ENCODE measurements around the gene SYNGR2. TPM values are rescaled to one million over a fixed set of nuclear protein-coding genes. Genes with fewer than 3 reads are reported as not detected.
A peak's percentile ranks its signal among the peaks of the same experiment; 100 is the strongest.

SYNGR2 gene, protein sequence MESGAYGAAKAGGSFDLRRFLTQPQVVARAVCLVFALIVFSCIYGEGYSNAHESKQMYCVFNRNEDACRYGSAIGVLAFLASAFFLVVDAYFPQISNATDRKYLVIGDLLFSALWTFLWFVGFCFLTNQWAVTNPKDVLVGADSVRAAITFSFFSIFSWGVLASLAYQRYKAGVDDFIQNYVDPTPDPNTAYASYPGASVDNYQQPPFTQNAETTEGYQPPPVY
- polyA plus RNA-seq (2012; ENCODE audit: low read depth, missing spikeins), result 338 TPM

DNA sequence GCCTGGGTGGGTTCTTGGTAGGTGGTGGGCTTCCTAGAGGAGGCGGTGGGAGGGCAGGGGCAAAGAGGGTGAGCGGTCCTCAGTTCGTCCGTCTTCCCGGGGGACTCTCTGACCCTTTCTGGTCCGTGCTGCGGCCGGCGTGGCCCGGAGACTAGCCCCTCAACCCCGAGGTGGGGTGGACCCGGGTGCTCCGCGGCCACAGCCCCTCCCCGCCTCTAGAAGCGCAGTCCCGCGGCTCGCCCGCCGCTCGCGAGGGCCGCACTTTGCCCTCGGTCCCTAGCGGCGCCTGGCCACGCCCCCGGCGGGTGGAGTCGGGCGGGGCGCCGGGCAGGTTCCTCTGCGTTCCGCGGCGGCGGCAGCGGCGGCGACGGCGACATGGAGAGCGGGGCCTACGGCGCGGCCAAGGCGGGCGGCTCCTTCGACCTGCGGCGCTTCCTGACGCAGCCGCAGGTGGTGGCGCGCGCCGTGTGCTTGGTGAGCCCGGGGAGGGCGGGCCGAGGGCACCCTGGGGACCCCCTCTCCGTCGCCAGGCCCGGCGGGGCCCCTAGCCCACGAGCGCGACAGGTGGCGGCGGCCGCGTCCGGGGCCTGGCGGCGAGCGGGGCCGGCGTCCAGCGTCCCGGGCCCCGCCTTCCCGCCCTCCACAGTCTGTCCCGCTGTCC is at the start of gene SYNGR2:
Gene SYNGR2 (plus strand): TSS at position 340 of the 661 bp plus-strand sequence. CDS start 36 bp downstream, at position 376.
- TF ChIP-seq PAX5 (IDR thresholded peaks at IDR 0.05; ENCODE audit: insufficient read depth, low read length, severe bottlenecking) (no peak), SPI1 (IDR thresholded peaks at IDR 0.05; ENCODE audit: low read depth, low read length) (no peak; the same call in 1 of the 2 replicates), POLR2A (IDR thresholded peaks at IDR 0.05; ENCODE audit: low read depth, low read length) (peak; percentile 21), TAF1 (IDR thresholded peaks at IDR 0.05; ENCODE audit: low read depth, low read length) (no peak; the same call in 1 of the 2 replicates), POLR2AphosphoS5 (IDR thresholded peaks at IDR 0.05; ENCODE audit: low read depth, low read length) (peak; percentile 67; the same call in 1 of the 2 replicates), POU2F2 (IDR thresholded peaks at IDR 0.05; ENCODE audit: low read depth, low read length) (no peak)
- peak; percentile 96 for DNase-seq (ENCODE audit: insufficient read length, low spot score)
- FAIRE-seq, result peak; percentile 95

DNA sequence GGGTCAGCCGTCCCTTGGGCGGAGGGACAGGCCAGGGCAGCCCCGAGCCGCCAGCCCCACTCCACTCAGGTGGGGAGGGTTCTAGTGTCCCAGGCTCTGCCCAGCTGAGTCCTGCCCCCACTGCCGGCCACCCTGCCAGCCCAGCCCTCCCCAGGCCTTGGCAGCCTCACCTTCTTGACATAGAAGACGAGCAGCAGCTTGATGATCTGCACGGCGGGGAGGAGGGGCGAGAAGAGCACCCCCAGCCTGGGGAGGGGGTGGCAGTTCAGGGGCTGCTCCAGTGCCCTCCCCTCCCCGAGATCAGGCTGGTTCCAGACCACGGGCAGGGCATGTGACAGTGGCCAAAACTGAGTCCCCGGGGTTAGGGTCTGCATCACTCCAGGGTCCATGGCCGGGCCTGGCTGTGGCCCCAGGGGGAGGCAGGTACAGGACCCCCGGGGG is 49.6 kb upstream of the SYNGR2 start:
- TF ChIP-seq TAF1 (IDR thresholded peaks at IDR 0.05; ENCODE audit: low read depth, low read length) (no peak), PAX5 (IDR thresholded peaks at IDR 0.05; ENCODE audit: insufficient read depth, low read length, severe bottlenecking) (no peak), SPI1 (IDR thresholded peaks at IDR 0.05; ENCODE audit: low read depth, low read length) (no peak)
- no peak for DNase-seq (ENCODE audit: insufficient read length, low spot score)
- no peak for FAIRE-seq

DNA sequence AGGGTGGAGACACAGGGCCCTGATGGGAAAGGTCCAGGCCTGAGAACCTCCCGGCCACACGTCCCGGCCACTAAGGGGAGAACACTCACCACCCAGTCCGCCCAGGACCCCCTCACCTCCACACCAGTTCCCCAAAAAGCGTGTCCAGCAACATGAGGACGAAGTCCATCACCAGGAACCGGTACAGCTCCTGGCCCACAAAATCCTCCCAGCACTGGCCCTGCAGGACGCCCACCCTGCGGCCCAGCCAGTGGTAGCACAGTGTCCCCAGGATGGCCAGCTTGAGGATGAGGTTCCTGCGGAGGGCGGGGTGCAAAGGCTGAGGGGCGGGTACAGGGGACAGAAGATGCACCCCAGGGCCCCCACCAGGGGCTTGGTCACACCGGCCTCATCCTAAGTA is 47.8 kb upstream of the SYNGR2 start:
- TF ChIP-seq PAX5 (IDR thresholded peaks at IDR 0.05; ENCODE audit: insufficient read depth, low read length, severe bottlenecking) (no peak), POU2F2 (IDR thresholded peaks at IDR 0.05; ENCODE audit: low read depth, low read length) (no peak), POLR2AphosphoS5 (IDR thresholded peaks at IDR 0.05; ENCODE audit: low read depth, low read length) (0 out of 2 replicates have a peak, but pooled peaks have one; percentile 8), POLR2A (IDR thresholded peaks at IDR 0.05; ENCODE audit: low read depth, low read length) (no peak), TAF1 (IDR thresholded peaks at IDR 0.05; ENCODE audit: low read depth, low read length) (no peak)
- FAIRE-seq, result no peak
- DNase-seq (ENCODE audit: insufficient read length, low spot score), result no peak

DNA sequence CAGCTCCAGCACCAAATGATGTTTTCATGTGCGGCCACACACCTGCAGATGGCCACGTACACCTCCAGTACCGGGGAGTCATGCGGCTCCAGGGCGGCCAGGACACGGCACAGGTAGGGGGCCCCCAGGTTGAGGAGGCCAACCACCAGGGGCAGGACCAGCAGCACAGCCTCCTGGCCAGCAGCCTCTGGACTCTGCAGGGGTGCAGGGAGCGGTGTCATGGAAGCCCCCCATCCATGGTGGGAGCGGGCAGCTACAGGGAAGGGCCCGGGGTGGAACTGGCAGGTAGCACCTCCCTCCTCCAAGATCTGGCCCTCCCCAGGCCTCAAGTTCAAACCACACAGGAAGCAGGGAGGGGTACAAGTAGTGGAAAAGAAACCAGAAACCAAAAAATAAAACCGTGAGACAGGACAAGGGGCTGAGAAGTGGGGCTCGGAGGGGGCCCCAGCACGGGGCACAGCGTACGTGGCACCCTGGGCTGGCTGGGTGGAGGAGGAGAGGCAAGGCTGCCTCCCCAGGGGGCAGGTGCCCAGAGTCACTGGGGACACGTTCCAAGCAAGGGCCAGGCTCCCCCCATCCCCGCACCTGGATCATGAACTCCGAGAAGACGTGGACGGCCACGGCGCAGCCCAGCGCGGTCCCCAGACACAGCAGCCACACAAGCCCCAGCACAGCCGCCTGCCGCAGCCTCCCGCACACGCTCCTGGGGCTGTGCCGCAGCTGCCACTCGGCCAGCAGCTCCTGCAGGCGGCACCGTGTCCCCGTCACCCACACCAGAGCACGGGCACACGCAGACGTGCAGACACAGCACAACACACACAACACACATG is 47.2 kb upstream of the SYNGR2 start:
- TF ChIP-seq SPI1 (IDR thresholded peaks at IDR 0.05; ENCODE audit: low read depth, low read length), result no peak
- 0 out of 2 replicates have a peak, but pooled peaks have one; percentile 7 for TF ChIP-seq POLR2AphosphoS5 (IDR thresholded peaks at IDR 0.05; ENCODE audit: low read depth, low read length)
- DNase-seq (ENCODE audit: insufficient read length, low spot score) (no peak), FAIRE-seq (peak; percentile 91)

DNA sequence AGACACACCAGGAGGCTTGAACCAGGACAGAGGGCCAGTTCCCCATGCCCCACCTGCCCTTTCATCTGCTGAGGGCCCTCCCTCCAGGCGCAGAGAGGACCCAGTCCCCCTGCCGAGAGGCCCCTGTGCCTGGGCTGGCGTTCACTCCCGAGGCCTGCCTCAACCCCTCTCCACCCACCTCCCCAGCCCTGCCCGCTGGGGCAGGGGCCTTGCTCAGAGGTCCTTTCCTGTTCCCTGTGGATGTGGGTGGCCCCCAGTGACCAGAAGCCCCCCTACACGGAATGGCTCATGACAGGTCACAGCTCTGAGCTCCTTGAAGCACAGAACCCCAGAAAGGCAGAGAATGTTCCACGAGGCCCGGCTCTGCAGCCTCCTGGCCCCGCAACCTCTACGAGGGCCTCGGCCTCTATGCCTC is 46.6 kb upstream of the SYNGR2 start:
- FAIRE-seq, result no peak
- no peak for TF ChIP-seq POLR2AphosphoS5 (IDR thresholded peaks at IDR 0.05; ENCODE audit: low read depth, low read length)
- no peak for TF ChIP-seq POU2F2 (IDR thresholded peaks at IDR 0.05; ENCODE audit: low read depth, low read length)
- no peak for TF ChIP-seq SPI1 (IDR thresholded peaks at IDR 0.05; ENCODE audit: low read depth, low read length)
- TF ChIP-seq POLR2A (IDR thresholded peaks at IDR 0.05; ENCODE audit: low read depth, low read length), result no peak
- no peak for TF ChIP-seq PAX5 (IDR thresholded peaks at IDR 0.05; ENCODE audit: insufficient read depth, low read length, severe bottlenecking)
- TF ChIP-seq TAF1 (IDR thresholded peaks at IDR 0.05; ENCODE audit: low read depth, low read length), result no peak
- no peak for DNase-seq (ENCODE audit: insufficient read length, low spot score)

DNA sequence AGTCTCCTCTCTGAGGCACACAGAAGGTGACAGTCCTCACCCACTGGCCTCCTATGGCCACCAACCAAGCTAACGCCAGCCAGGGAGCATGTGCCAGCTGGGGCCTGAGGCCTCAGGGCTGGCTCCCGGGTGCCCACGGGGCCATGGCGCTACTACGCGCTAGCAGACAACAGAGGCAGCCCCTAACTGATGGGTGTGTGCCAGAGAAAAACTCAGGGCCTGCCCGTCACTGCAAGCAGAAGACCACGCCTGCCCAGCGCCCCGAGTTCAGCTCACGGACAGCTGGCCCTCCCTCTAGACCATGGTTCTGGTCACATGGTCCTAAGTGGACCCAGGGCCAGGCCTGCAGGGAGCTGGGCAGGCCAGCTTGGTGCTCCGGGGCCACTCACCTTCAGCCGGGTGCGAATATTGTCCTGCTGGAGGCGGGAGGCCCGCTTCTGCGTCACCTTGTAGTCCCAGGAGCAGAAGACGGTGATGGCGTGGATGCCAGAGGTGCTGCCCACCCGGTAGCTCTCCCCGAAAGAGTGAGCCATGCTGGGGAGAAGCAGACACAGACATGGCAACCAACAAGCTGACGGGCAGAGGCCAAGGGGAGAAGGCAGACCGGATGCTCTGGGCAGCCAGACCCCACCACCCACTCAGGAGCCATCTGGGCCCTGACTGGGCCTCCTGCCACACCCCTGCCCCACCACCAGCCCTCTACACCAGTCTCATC is 46.0 kb upstream of the SYNGR2 start:
- FAIRE-seq, result no peak
- no peak for DNase-seq (ENCODE audit: insufficient read length, low spot score)
- TF ChIP-seq POLR2A (IDR thresholded peaks at IDR 0.05; ENCODE audit: low read depth, low read length) (no peak), POU2F2 (IDR thresholded peaks at IDR 0.05; ENCODE audit: low read depth, low read length) (no peak), TAF1 (IDR thresholded peaks at IDR 0.05; ENCODE audit: low read depth, low read length) (no peak), POLR2AphosphoS5 (IDR thresholded peaks at IDR 0.05; ENCODE audit: low read depth, low read length) (no peak), SPI1 (IDR thresholded peaks at IDR 0.05; ENCODE audit: low read depth, low read length) (no peak), PAX5 (IDR thresholded peaks at IDR 0.05; ENCODE audit: insufficient read depth, low read length, severe bottlenecking) (no peak)

DNA sequence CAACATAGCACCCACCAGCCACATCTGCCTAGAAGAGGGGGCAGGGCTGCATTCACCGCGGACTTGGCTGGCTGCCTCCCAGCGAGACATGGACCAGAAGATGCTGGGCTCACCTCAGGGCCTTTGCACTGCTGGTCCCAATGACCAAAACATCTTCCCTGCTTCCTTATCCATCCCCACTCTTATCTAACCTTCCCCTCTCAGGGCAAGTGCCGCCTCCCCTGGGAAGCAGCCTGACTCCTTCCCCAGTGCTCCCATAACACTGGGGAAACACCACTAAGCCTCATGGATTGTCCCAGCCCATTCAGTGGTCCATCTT is 45.5 kb upstream of the SYNGR2 start:
- FAIRE-seq, result no peak
- TF ChIP-seq POLR2AphosphoS5 (IDR thresholded peaks at IDR 0.05; ENCODE audit: low read depth, low read length) (no peak), POU2F2 (IDR thresholded peaks at IDR 0.05; ENCODE audit: low read depth, low read length) (no peak), SPI1 (IDR thresholded peaks at IDR 0.05; ENCODE audit: low read depth, low read length) (no peak), PAX5 (IDR thresholded peaks at IDR 0.05; ENCODE audit: insufficient read depth, low read length, severe bottlenecking) (no peak), TAF1 (IDR thresholded peaks at IDR 0.05; ENCODE audit: low read depth, low read length) (no peak), POLR2A (IDR thresholded peaks at IDR 0.05; ENCODE audit: low read depth, low read length) (no peak)
- no peak for DNase-seq (ENCODE audit: insufficient read length, low spot score)

DNA sequence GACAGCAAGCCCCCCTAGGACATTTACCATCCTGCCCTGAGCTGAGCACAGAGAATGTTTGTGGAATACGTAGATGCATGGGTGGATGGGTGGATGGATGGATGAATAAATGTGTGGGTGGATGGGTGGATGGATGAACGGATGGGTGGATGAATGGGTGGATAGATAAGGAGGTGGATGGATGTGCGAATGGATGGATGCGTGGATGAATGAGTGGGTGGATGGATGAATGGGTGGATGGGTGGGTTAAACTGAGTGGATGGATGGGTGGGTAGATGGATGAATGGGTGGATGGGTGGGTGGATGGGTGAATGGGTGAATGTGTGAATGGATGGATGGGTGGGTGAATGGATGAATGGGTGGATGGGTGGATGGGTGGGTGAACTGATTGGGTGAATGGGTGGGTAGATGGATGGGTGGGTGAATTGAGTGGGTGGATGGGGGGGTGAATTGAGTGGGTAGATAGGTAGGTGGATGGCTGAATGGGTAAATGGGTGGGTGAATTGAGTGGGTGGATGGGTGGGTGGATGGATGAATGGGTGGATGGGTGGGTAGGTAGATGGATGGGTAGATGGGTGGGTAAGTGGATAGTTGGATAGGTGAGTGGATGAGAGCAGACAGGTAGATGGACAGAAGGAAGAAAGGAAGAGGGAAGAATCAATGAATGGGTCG is 45.0 kb upstream of the SYNGR2 start:
- DNase-seq (ENCODE audit: insufficient read length, low spot score) (no peak), FAIRE-seq (no peak)
- TF ChIP-seq POLR2AphosphoS5 (IDR thresholded peaks at IDR 0.05; ENCODE audit: low read depth, low read length) (no peak), POLR2A (IDR thresholded peaks at IDR 0.05; ENCODE audit: low read depth, low read length) (no peak), TAF1 (IDR thresholded peaks at IDR 0.05; ENCODE audit: low read depth, low read length) (no peak), PAX5 (IDR thresholded peaks at IDR 0.05; ENCODE audit: insufficient read depth, low read length, severe bottlenecking) (no peak), POU2F2 (IDR thresholded peaks at IDR 0.05; ENCODE audit: low read depth, low read length) (no peak), SPI1 (IDR thresholded peaks at IDR 0.05; ENCODE audit: low read depth, low read length) (no peak)
